ENCODE data around the gene TRAPPC14.
"Not testable (repeated sequence)": the region's sequence is repeated elsewhere in the genome, so short reads cannot be mapped to it uniquely, and the experiment has no call there.

TRAPPC14 gene

GRCh38 chr7:100158229-100159098 lies at the start of gene TRAPPC14:
TSS of gene TRAPPC14 (minus strand) at chr7:100158723. CDS start at chr7:100158499, 224 bp downstream.
- peak; percentile 98 for DNase-seq

- no peak for DNase-seq
Measured at GRCh38 chr7:100204454-100204853, 45.9 kb upstream of the TRAPPC14 start.

GRCh38 chr7:100200693-100201092 lies 42.2 kb upstream of the TRAPPC14 start:
- DNase-seq: no peak

GRCh38 chr7:100198266-100198665 lies 39.7 kb upstream of the TRAPPC14 start:
- no peak for DNase-seq

- not testable (repeated sequence) for DNase-seq
Measured at GRCh38 chr7:100195901-100196322, 37.4 kb upstream of the TRAPPC14 start.

GRCh38 chr7:100195222-100195621 lies 36.7 kb upstream of the TRAPPC14 start:
- no peak for DNase-seq

GRCh38 chr7:100192969-100193368 lies 34.4 kb upstream of the TRAPPC14 start:
- no peak for DNase-seq

GRCh38 chr7:100192281-100192862 lies 33.8 kb upstream of the TRAPPC14 start:
- not testable (repeated sequence) for DNase-seq

GRCh38 chr7:100191775-100192174 lies 33.3 kb upstream of the TRAPPC14 start:
- no peak for DNase-seq

GRCh38 chr7:100190048-100190711 lies 31.7 kb upstream of the TRAPPC14 start:
- DNase-seq: no peak

- no peak for DNase-seq
Measured at GRCh38 chr7:100189061-100189460, 30.5 kb upstream of the TRAPPC14 start.

- no peak for DNase-seq
Measured at GRCh38 chr7:100185726-100186125, 27.2 kb upstream of the TRAPPC14 start.

GRCh38 chr7:100183090-100183489 lies 24.6 kb upstream of the TRAPPC14 start:
- DNase-seq: not testable (repeated sequence)

GRCh38 chr7:100182616-100183015 lies 24.1 kb upstream of the TRAPPC14 start:
- DNase-seq: not testable (repeated sequence)

- DNase-seq: not testable (repeated sequence)
Measured at GRCh38 chr7:100180084-100180483, 21.6 kb upstream of the TRAPPC14 start.

GRCh38 chr7:100177045-100178001 lies 18.8 kb upstream of the TRAPPC14 start, which contains the start of the genes GPC2 and STAG3:
TSS of gene GPC2 (minus strand) at chr7:100177381. CDS start at chr7:100177199, 182 bp downstream.
TSS of gene STAG3 (plus strand) at chr7:100177918. CDS start at chr7:100180557, 2,639 bp downstream.
- DNase-seq: peak; percentile 98

- DNase-seq: no peak
Measured at GRCh38 chr7:100176096-100177044, 17.8 kb upstream of the TRAPPC14 start.

- DNase-seq: no peak
Measured at GRCh38 chr7:100175296-100175935, 16.9 kb upstream of the TRAPPC14 start.

GRCh38 chr7:100174582-100174981 lies 16.1 kb upstream of the TRAPPC14 start:
- no peak for DNase-seq

- no peak for DNase-seq
Measured at GRCh38 chr7:100173806-100174495, 15.4 kb upstream of the TRAPPC14 start.
